DND-41 (cell line): ENCODE measurements around the gene PHF2.
A peak's percentile ranks its signal among the peaks of the same experiment; 100 is the strongest.

Source experiments
- ATAC-seq: fragments of 200-7000 bp; cut with Tn5 transposase; 3 replicates; pipeline ENCODE4 v1.9.1; 2021; ENCODE audit warnings: low read depth; ENCODE audit not compliant: insufficient read depth
- DNase-seq: peaks from one replicate; pipeline ENCODE4 v3.0.0-alpha.2; 2020
- H2AFZ ChIP-seq: 2 replicates; pipeline ENCODE4 v1.6.0; 2012; ENCODE audit warnings: low read depth, low read length
- H3K27ac ChIP-seq: 2 replicates; pipeline ENCODE4 v1.5.1; 2012; ENCODE audit warnings: low read length, inconsistent platforms
- H3K27me3 ChIP-seq: fragments of 200-600 bp; sonication (generic); 2 replicates; pipeline ENCODE4 v1.6.0; 2012; ENCODE audit warnings: low read length, mild to moderate bottlenecking, inconsistent platforms; ENCODE audit not compliant: insufficient read depth, poor library complexity
- H3K36me3 ChIP-seq: 2 replicates; pipeline ENCODE4 v1.5.1; 2012; ENCODE audit warnings: low read length, inconsistent platforms; ENCODE audit not compliant: insufficient read depth
- H3K4me1 ChIP-seq: 2 replicates; pipeline ENCODE4 v1.5.1; 2012; ENCODE audit warnings: mild to moderate bottlenecking, low read length; ENCODE audit not compliant: insufficient read depth
- H3K4me2 ChIP-seq: 2 replicates; pipeline ENCODE4 v1.6.0; 2012; ENCODE audit warnings: mild to moderate bottlenecking, moderate library complexity, low read length, inconsistent platforms; ENCODE audit not compliant: insufficient read depth
- H3K4me3 ChIP-seq, 2 experiments: fragments of 200-600 bp in 1 of 2; shearing (Covaris generic) in 1 of 2; 2 replicates each; pipeline ENCODE4 v1.5.1; 2012 to 2016; ENCODE audit warnings: inconsistent platforms in 2 of 2, low read length in 2 of 2, mild to moderate bottlenecking in 2 of 2, low read depth in 1 of 2, moderate library complexity in 1 of 2
- H3K79me2 ChIP-seq: 2 replicates; pipeline ENCODE4 v1.6.0; 2012; ENCODE audit warnings: low read length, inconsistent platforms; ENCODE audit not compliant: insufficient read depth
- H3K9ac ChIP-seq: 2 replicates; pipeline ENCODE4 v1.6.0; 2012; ENCODE audit warnings: low read depth, mild to moderate bottlenecking, inconsistent platforms, low read length, moderate library complexity
- H3K9me3 ChIP-seq: 2 replicates; pipeline ENCODE4 v1.5.1; 2012; ENCODE audit warnings: low read length, moderate library complexity, mild to moderate bottlenecking, inconsistent platforms; ENCODE audit not compliant: insufficient read depth, severe bottlenecking
- H4K20me1 ChIP-seq: 2 replicates; pipeline ENCODE4 v1.6.0; 2012; ENCODE audit warnings: low read length; ENCODE audit not compliant: insufficient read depth
- EZH2 ChIP-seq: IDR thresholded peaks from 3 replicates; pipeline ENCODE4 v1.6.1; 2012; ENCODE audit warnings: borderline replicate concordance, low read depth, mild to moderate bottlenecking, moderate library complexity, low read length, inconsistent platforms; ENCODE audit not compliant: severe bottlenecking
- TF ChIP-seq, protein P1 (sequence below): IDR thresholded peaks from 2 replicates; pipeline ENCODE4 v1.5.1; 2012; ENCODE audit warnings: borderline replicate concordance, low read length, moderate library complexity, mild to moderate bottlenecking; ENCODE audit not compliant: poor library complexity, severe bottlenecking; ENCODE audit errors: extremely low read depth

Gene PHF2

DNA sequence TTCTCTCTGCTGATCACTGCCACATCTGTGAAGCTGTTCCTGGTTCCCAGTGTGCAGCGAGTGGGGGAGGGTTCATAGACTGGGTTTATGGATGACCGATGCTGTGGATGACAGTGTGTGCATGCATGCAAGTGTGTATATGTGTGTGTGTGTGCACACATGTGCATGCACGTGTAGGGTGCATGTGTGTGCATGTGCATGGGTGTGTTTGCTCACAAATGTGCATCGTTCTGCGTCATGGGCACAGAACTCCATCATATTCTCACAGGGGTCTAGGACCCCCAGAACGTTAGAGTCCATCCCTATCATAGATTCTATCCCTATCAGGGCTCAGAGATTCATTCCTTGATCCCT is 134.0 kb downstream of the PHF2 start:
- Histone ChIP-seq H3K4me1 (no peaks in the 10 kb centered on the region), H4K20me1 (no peaks in the 10 kb centered on the region), H3K9me3 (no peaks in the 10 kb centered on the region), H2AFZ (no peak overlapping the region), H3K4me3 (no peak overlapping the region), H3K27ac (no peak overlapping the region), H3K9ac (no peak overlapping the region), H3K4me2 (no peak overlapping the region), H3K27me3 (no peaks in the 10 kb centered on the region), H3K36me3 (no peaks in the 10 kb centered on the region), H3K79me2 (no peaks in the 10 kb centered on the region)
- DNase-seq (no peak), ATAC-seq (no peak)
- TF ChIP-seq, protein P1, sequence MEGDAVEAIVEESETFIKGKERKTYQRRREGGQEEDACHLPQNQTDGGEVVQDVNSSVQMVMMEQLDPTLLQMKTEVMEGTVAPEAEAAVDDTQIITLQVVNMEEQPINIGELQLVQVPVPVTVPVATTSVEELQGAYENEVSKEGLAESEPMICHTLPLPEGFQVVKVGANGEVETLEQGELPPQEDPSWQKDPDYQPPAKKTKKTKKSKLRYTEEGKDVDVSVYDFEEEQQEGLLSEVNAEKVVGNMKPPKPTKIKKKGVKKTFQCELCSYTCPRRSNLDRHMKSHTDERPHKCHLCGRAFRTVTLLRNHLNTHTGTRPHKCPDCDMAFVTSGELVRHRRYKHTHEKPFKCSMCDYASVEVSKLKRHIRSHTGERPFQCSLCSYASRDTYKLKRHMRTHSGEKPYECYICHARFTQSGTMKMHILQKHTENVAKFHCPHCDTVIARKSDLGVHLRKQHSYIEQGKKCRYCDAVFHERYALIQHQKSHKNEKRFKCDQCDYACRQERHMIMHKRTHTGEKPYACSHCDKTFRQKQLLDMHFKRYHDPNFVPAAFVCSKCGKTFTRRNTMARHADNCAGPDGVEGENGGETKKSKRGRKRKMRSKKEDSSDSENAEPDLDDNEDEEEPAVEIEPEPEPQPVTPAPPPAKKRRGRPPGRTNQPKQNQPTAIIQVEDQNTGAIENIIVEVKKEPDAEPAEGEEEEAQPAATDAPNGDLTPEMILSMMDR = no peak
- TF ChIP-seq EZH2 = no peak

GRCh38 chr9:93711002-93711401 is 134.6 kb downstream of the PHF2 start:
- Histone ChIP-seq H3K9me3 (no peaks in the 10 kb centered on the region), H2AFZ (no peak overlapping the region), H3K4me2 (no peak overlapping the region), H3K9ac (no peak overlapping the region), H3K4me3 (no peak overlapping the region), H3K27ac (no peak overlapping the region), H3K27me3 (no peaks in the 10 kb centered on the region), H3K36me3 (no peaks in the 10 kb centered on the region), H3K4me1 (no peaks in the 10 kb centered on the region), H4K20me1 (no peaks in the 10 kb centered on the region), H3K79me2 (no peaks in the 10 kb centered on the region)
- DNase-seq (no peak), ATAC-seq (no peak)
- TF ChIP-seq, protein P1 = no peak
- no peak for TF ChIP-seq EZH2

DNA sequence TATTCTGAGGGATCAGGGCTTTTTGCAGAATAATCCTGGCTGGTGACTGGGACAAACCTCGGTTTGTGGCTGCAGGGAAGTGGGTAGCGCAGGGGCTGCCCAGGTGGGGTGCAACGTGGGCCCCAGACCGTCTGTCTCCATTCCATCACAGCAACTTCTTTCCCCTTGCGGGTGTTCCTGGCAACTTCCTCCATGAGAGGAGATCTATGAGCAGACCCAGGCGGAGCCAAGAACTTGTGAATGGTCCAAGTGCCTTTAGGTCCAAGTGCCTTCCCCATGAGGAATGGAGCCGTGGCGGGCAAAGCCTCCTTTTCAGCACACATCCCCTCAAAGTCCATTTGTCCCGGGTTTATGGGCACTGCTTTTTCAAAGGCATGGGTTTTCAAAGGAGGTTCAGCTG is 136.5 kb downstream of the PHF2 start:
- H3K79me2 ChIP-seq = no peaks in the 10 kb centered on the region
- H3K36me3 ChIP-seq = no peaks in the 10 kb centered on the region
- no peak overlapping the region for H3K9ac ChIP-seq
- no peaks in the 10 kb centered on the region for H3K27me3 ChIP-seq
- no peaks in the 10 kb centered on the region for H3K4me1 ChIP-seq
- TF ChIP-seq, protein P1 = no peak
- no peak for TF ChIP-seq EZH2
- H2AFZ ChIP-seq = no peak overlapping the region
- DNase-seq (no peak), ATAC-seq (no peak)
- H3K9me3 ChIP-seq = no peaks in the 10 kb centered on the region
- H4K20me1 ChIP-seq = no peaks in the 10 kb centered on the region
- H3K27ac ChIP-seq = no peak overlapping the region
- H3K4me2 ChIP-seq = no peak overlapping the region
- H3K4me3 ChIP-seq = no peak overlapping the region

- no peaks in the 10 kb centered on the region for H3K27me3 ChIP-seq
- no peak for DNase-seq
- no peaks in the 10 kb centered on the region for H3K79me2 ChIP-seq
- no peak overlapping the region for H3K27ac ChIP-seq
- H3K4me2 ChIP-seq = no peak overlapping the region
- no peak overlapping the region for H2AFZ ChIP-seq
- ATAC-seq = peak; percentile 52; the same call in 1 of the 3 replicates
- H3K4me3 ChIP-seq = no peak overlapping the region
- H3K36me3 ChIP-seq = no peaks in the 10 kb centered on the region
- TF ChIP-seq EZH2 = no peak
- TF ChIP-seq, protein P1 = no peak
- H3K9me3 ChIP-seq = no peaks in the 10 kb centered on the region
- no peaks in the 10 kb centered on the region for H3K4me1 ChIP-seq
- H3K9ac ChIP-seq = no peak overlapping the region
- H4K20me1 ChIP-seq = no peaks in the 10 kb centered on the region
Observed at GRCh38 chr9:93713716-93714115, 137.3 kb downstream of the PHF2 start.
